Cardiac muscle cell (in vitro differentiated cells and primary cell): ENCODE data around the gene PXK. TPM values are rescaled to one million over a fixed set of nuclear protein-coding genes. Genes with fewer than 3 reads are reported as not detected.

Source experiments
- DNase-seq, 2 donors: peaks; one replicate each; pipeline versions ENCODE4 v3.0.0 to v3.0.0-alpha.2; 2010 to 2017; ENCODE audit warnings: low read depth in 1 of 2, low spot score in 1 of 2
- H3K27ac ChIP-seq: fragments of 200-600 bp; sonication (generic); 2 replicates; pipeline ENCODE4 v1.5.1; 2016
- H3K27me3 ChIP-seq: fragments of 200-600 bp; sonication (generic); 2 replicates; pipeline ENCODE4 v1.6.0; 2016; ENCODE audit warnings: control low read depth
- H3K36me3 ChIP-seq: fragments of 200-600 bp; sonication (generic); 2 replicates; pipeline ENCODE4 v1.5.1; 2016; ENCODE audit warnings: control low read depth
- H3K4me1 ChIP-seq: fragments of 200-600 bp; sonication (generic); 2 replicates; pipeline ENCODE4 v1.8.1; 2017; ENCODE audit warnings: low read depth, mild to moderate bottlenecking, mixed run types
- H3K4me3 ChIP-seq: fragments of 200-600 bp; sonication (generic); 2 replicates; pipeline ENCODE4 v1.5.1; 2016; ENCODE audit warnings: mild to moderate bottlenecking
- H3K9me3 ChIP-seq: fragments of 200-600 bp; sonication (generic); 2 replicates; pipeline ENCODE4 v1.5.1; 2017; ENCODE audit warnings: low read depth, mild to moderate bottlenecking, control low read depth
- CTCF ChIP-seq: IDR thresholded peaks from 2 replicates; pipeline ENCODE4 v1.5.1; 2012; ENCODE audit warnings: low read depth, mild to moderate bottlenecking, low read length
- polyA plus RNA-seq: library from polyadenylated mRNA; unstranded; fragments of >200 nt; fragmentation: Nextera tagmentation; extraction: Ambion mirVana; gene quantifications from 2 replicates; pipeline ENCODE4 v1.2.1, GENCODE V29; 2016
- total RNA-seq: library from RNA; depleted of rRNA; stranded (reverse); fragments of >200 nt; gene quantifications from 2 replicates; pipeline ENCODE4 v1.2.3, GENCODE V29; 2016

The PXK gene
- total and polyA plus RNA-seq, 2 experiments from 2014 or later: 18.1 to 26.8 TPM

- no peak overlapping the region for H3K4me3 ChIP-seq
- no peaks in the 10 kb centered on the region for H3K9me3 ChIP-seq
- no peak for TF ChIP-seq CTCF
- H3K4me1 ChIP-seq: peaks cover 19% of the 10 kb centered on the region
- no peak for DNase-seq
- no peak overlapping the region for H3K27ac ChIP-seq
- H3K27me3 ChIP-seq: no peaks in the 10 kb centered on the region
- peaks cover 6% of the 10 kb centered on the region for H3K36me3 ChIP-seq
These were observed 77.0 kb downstream of the PXK start for GRCh38 chr3:58409663-58410062.

DNA sequence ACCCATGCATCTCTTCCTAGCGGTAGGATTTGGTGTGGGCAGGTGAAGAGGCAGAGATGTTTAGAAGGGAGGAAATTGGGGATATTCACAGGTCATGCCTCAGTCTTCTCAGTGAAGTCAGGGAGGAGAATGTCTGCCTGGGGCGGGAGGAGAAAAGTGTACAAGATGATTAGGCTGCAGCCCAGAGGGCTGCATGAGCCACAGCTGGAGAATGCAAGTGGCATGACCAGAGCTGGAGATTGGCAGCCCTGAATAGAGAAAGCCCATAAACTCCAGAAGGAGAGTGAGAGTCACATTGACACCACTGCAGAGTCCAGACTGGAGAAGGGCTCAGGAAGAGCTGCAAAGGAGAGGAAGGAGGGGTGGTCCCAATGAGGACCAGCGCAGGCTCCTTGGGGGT is 78.3 kb downstream of the PXK start:
- TF ChIP-seq CTCF: no peak
- no peak for DNase-seq
- peaks cover 6% of the 10 kb centered on the region for H3K36me3 ChIP-seq
- H3K27ac ChIP-seq: no peak overlapping the region
- H3K4me1 ChIP-seq: peaks cover 19% of the 10 kb centered on the region
- H3K27me3 ChIP-seq: no peaks in the 10 kb centered on the region
- no peaks in the 10 kb centered on the region for H3K9me3 ChIP-seq
- H3K4me3 ChIP-seq: no peak overlapping the region

GRCh38 chr3:58411851-58412830 is 79.4 kb downstream of the PXK start:
- Histone ChIP-seq H3K4me1 (peaks cover 19% of the 10 kb centered on the region), H3K27ac (no peak overlapping the region), H3K4me3 (no peak overlapping the region), H3K36me3 (peaks cover 6% of the 10 kb centered on the region), H3K9me3 (no peaks in the 10 kb centered on the region), H3K27me3 (no peaks in the 10 kb centered on the region)
- peak in 1 of 2 donors; percentile 55 for DNase-seq
- TF ChIP-seq CTCF: no peak

- peak; percentile 75 for TF ChIP-seq CTCF
- DNase-seq: peak; percentile 57 to 83
- Histone ChIP-seq H3K27ac (no peak overlapping the region), H3K27me3 (no peaks in the 10 kb centered on the region), H3K4me3 (no peak overlapping the region), H3K4me1 (peaks cover 19% of the 10 kb centered on the region), H3K36me3 (peaks cover 5% of the 10 kb centered on the region), H3K9me3 (no peaks in the 10 kb centered on the region)
These were observed 82.0 kb downstream of the PXK start for GRCh38 chr3:58414538-58415197.

DNA sequence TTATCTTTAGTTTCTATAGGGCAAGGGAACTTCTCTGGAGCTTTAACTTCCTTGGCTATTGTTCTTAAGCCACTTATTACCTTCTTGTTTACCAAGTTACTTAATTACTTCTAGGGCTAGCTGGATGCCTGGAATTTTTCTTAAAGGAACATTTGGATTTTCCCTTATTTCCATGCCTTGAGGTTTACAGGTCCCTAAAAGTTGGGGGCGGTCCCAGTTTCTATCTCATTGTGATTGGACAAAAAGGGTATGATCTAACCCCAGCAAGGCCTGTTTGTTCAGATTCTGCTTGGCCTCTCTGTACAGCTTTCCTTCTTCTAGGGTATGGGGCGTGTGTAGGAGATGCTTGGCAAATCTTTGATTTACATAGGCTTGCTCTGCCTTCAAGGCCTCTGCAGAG is 83.5 kb downstream of the PXK start:
- H3K4me3 ChIP-seq: no peak overlapping the region
- H3K27me3 ChIP-seq: no peaks in the 10 kb centered on the region
- no peak for TF ChIP-seq CTCF
- H3K4me1 ChIP-seq: peaks cover 19% of the 10 kb centered on the region
- H3K27ac ChIP-seq: no peak overlapping the region
- no peaks in the 10 kb centered on the region for H3K36me3 ChIP-seq
- no peaks in the 10 kb centered on the region for H3K9me3 ChIP-seq
- no peak for DNase-seq
